SK-N-SH (cell line): Measurements from ENCODE around the gene MIOX. TPM values are rescaled to one million over a fixed set of nuclear protein-coding genes. Genes with fewer than 3 reads are reported as not detected.

Source experiments
- CTCF ChIP-seq: fragments of 200-600 bp; sonication (generic); IDR thresholded peaks from 2 replicates; pipeline ENCODE4 v1.6.1; 2017; ENCODE audit warnings: antibody characterized with exemption, mild to moderate bottlenecking, moderate library complexity
- ELF1 ChIP-seq: IDR thresholded peaks from 2 replicates; pipeline ENCODE4 v1.4.0; 2012
- FOXJ3 ChIP-seq: sonication (generic); formaldehyde crosslinking; IDR thresholded peaks from 2 replicates; pipeline ENCODE4 v1.5.1; 2020; ENCODE audit warnings: mild to moderate bottlenecking, missing genetic modification reagents
- GABPA ChIP-seq: IDR thresholded peaks from 2 replicates; pipeline ENCODE4 v1.4.0; 2012; ENCODE audit warnings: low read depth, mild to moderate bottlenecking
- JUND ChIP-seq: IDR thresholded peaks from 2 replicates; pipeline ENCODE4 v1.4.0; 2012
- MAX ChIP-seq: IDR thresholded peaks from 2 replicates; pipeline ENCODE4 v1.4.0; 2012; ENCODE audit warnings: low read depth
- MEF2A ChIP-seq: IDR thresholded peaks from 2 replicates; pipeline ENCODE4 v1.4.0; 2012; ENCODE audit warnings: low read depth, borderline replicate concordance
- PBX3 ChIP-seq: IDR thresholded peaks from 2 replicates; pipeline ENCODE4; 2012
- RAD21 ChIP-seq: IDR thresholded peaks from 2 replicates; pipeline ENCODE4 v1.6.1; 2012; ENCODE audit warnings: mild to moderate bottlenecking, low read length
- RCOR1 ChIP-seq: fragments of 150-350 bp; IDR thresholded peaks from 2 replicates; pipeline ENCODE4 v1.6.1; 2017; ENCODE audit warnings: antibody characterized with exemption, low read length
- REST ChIP-seq: IDR thresholded peaks from 2 replicates; pipeline ENCODE4 v1.6.1; 2012; ENCODE audit warnings: mild to moderate bottlenecking, low read depth, low read length, moderate library complexity
- RXRA ChIP-seq: IDR thresholded peaks from 2 replicates; pipeline ENCODE4 v1.4.0; 2012; ENCODE audit warnings: low read depth, mild to moderate bottlenecking, borderline replicate concordance
- TEAD4 ChIP-seq: IDR thresholded peaks from 2 replicates; pipeline ENCODE4 v1.4.0; 2012; ENCODE audit warnings: mild to moderate bottlenecking, borderline replicate concordance; ENCODE audit not compliant: insufficient read depth
- USF1 ChIP-seq: IDR thresholded peaks from 2 replicates; pipeline ENCODE4 v1.4.0; 2012; ENCODE audit warnings: low read depth, borderline replicate concordance
- polyA plus RNA-seq, 3 experiments: library from polyadenylated mRNA; depleted of rRNA; stranded (reverse); fragments of >200 nt; gene quantifications; 2 replicates each; pipeline ENCODE4 v1.2.3, GENCODE V29; 2012

MIOX gene
- polyA plus RNA-seq, 1 of the 3 experiments (the other 2 are of a cell fraction), result 0.05 TPM

- TF ChIP-seq JUND (no peak), CTCF (peak; percentile 50), MEF2A (no peak), RAD21 (peak; percentile 36; the same call in 1 of the 2 replicates), RXRA (no peak), USF1 (peak; percentile 96), PBX3 (peak; percentile 45; the same call in 1 of the 2 replicates), RCOR1 (0 out of 2 replicates have a peak, but pooled peaks have one; percentile 26), GABPA (0 out of 2 replicates have a peak, but pooled peaks have one; percentile 20), ELF1 (no peak), MAX (peak; percentile 80), FOXJ3 (CRISPR knock-in tag) (no peak), REST (no peak), TEAD4 (0 out of 2 replicates have a peak, but pooled peaks have one; percentile 5)
Measured at GRCh38 chr22:50525104-50525857, 38.6 kb downstream of the MIOX start, which contains the start of gene SCO2 (continued).
